ENCODE results near the gene C19orf81.

C19orf81 gene

GRCh38 chr19:50667177-50667758 lies 18.0 kb downstream of the C19orf81 start:
- no peak overlapping the region for H3K4me3 ChIP-seq (replicated peaks in 1 of 2; ENCODE audit: low read depth in 2 of 2, low read length in 2 of 2)
- DNase-seq (ENCODE audit: low read depth in 2 of 2), result no peak
- TF ChIP-seq CTCF (IDR thresholded peaks at IDR 0.05; ENCODE audit: low read depth, low read length), result no peak

- DNase-seq (ENCODE audit: low read depth in 2 of 2), result no peak
- H3K4me3 ChIP-seq (replicated peaks in 1 of 2; ENCODE audit: low read depth in 2 of 2, low read length in 2 of 2), result no peak overlapping the region
- TF ChIP-seq CTCF (IDR thresholded peaks at IDR 0.05; ENCODE audit: low read depth, low read length), result no peak
Measured at GRCh38 chr19:50667759-50668231, 18.6 kb downstream of the C19orf81 start.

- TF ChIP-seq CTCF (IDR thresholded peaks at IDR 0.05; ENCODE audit: low read depth, low read length), result no peak
- DNase-seq (ENCODE audit: low read depth in 2 of 2), result no peak
Measured at GRCh38 chr19:50668416-50668815, 19.2 kb downstream of the C19orf81 start.

GRCh38 chr19:50668879-50669278 lies 19.6 kb downstream of the C19orf81 start:
- DNase-seq (ENCODE audit: low read depth in 2 of 2), result no peak
- TF ChIP-seq CTCF (IDR thresholded peaks at IDR 0.05; ENCODE audit: low read depth, low read length), result no peak
- no peak overlapping the region for H3K4me3 ChIP-seq (replicated peaks in 1 of 2; ENCODE audit: low read depth in 2 of 2, low read length in 2 of 2)

More at GRCh38 chr19:50668416-50668815, 19.2 kb downstream of the C19orf81 start:
- no peak overlapping the region for H3K4me3 ChIP-seq (replicated peaks in 1 of 2; ENCODE audit: low read depth in 2 of 2, low read length in 2 of 2)

GRCh38 chr19:50669302-50670101 lies 20.3 kb downstream of the C19orf81 start:
- DNase-seq (ENCODE audit: low read depth in 2 of 2), result peak; percentile 35 to 52
- TF ChIP-seq CTCF (IDR thresholded peaks at IDR 0.05; ENCODE audit: low read depth, low read length), result peak; percentile 80
- H3K4me3 ChIP-seq (replicated peaks in 1 of 2; ENCODE audit: low read depth in 2 of 2, low read length in 2 of 2), result no peak overlapping the region

- H3K4me3 ChIP-seq (replicated peaks in 1 of 2; ENCODE audit: low read depth in 2 of 2, low read length in 2 of 2), result no peak overlapping the region
- no peak for DNase-seq (ENCODE audit: low read depth in 2 of 2)
- TF ChIP-seq CTCF (IDR thresholded peaks at IDR 0.05; ENCODE audit: low read depth, low read length), result no peak
Measured at GRCh38 chr19:50670102-50670380, 20.8 kb downstream of the C19orf81 start.
